Lower leg skin (tissue), 3 donors: ENCODE results near the gene CD8B.

Experiments used
- POLR2A ChIP-seq, 2 donors: fragments of 450-650 bp; IDR thresholded peaks; one replicate each; pipeline ENCODE4 v1.6.1; 2016 to 2017; ENCODE audit warnings: antibody characterized with exemption in 2 of 2, mild to moderate bottlenecking in 1 of 2, moderate library complexity in 1 of 2
- TF ChIP-seq, protein P1 (sequence below), 3 donors: fragments of 450-650 bp; IDR thresholded peaks; one replicate each; pipeline ENCODE4 v1.5.1; 2016; ENCODE audit warnings: antibody characterized with exemption in 3 of 3, mild to moderate bottlenecking in 3 of 3, moderate library complexity in 2 of 3

DNA sequence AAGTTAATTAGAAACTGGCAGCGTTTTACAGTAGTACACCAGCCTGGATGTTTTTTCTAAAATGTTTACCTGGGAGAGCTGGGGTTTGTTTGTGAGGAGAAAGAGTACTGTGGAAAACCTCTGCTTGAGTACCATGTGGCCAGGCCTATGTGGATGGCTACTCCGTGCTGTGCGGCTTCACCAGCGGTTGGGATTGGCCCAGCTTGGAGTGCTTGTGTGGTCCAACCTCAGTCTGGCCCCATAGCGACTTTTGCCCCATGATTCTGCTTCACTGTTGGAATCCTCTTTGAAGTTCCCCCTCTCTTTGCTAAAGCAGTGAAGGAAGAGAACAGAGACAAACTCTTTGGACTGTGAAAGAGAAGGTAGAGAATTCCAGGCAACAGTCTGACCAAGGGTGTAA lies 86.8 kb downstream of the CD8B start:
- TF ChIP-seq, protein P1, sequence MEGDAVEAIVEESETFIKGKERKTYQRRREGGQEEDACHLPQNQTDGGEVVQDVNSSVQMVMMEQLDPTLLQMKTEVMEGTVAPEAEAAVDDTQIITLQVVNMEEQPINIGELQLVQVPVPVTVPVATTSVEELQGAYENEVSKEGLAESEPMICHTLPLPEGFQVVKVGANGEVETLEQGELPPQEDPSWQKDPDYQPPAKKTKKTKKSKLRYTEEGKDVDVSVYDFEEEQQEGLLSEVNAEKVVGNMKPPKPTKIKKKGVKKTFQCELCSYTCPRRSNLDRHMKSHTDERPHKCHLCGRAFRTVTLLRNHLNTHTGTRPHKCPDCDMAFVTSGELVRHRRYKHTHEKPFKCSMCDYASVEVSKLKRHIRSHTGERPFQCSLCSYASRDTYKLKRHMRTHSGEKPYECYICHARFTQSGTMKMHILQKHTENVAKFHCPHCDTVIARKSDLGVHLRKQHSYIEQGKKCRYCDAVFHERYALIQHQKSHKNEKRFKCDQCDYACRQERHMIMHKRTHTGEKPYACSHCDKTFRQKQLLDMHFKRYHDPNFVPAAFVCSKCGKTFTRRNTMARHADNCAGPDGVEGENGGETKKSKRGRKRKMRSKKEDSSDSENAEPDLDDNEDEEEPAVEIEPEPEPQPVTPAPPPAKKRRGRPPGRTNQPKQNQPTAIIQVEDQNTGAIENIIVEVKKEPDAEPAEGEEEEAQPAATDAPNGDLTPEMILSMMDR (IDR thresholded peaks at IDR 0.05) = no peak
- no peak for TF ChIP-seq POLR2A (IDR thresholded peaks at IDR 0.05)
